ENCODE measurements around the gene SORL1. TPM values are rescaled to one million over a fixed set of nuclear protein-coding genes. Genes with fewer than 3 reads are reported as not detected.

The SORL1 gene
- total and polyA plus RNA-seq, 2 of the 13 experiments (the other 11 are each of a cell fraction or from before 2014, with no cell fraction given) = 21.3 to 148 TPM

DNA sequence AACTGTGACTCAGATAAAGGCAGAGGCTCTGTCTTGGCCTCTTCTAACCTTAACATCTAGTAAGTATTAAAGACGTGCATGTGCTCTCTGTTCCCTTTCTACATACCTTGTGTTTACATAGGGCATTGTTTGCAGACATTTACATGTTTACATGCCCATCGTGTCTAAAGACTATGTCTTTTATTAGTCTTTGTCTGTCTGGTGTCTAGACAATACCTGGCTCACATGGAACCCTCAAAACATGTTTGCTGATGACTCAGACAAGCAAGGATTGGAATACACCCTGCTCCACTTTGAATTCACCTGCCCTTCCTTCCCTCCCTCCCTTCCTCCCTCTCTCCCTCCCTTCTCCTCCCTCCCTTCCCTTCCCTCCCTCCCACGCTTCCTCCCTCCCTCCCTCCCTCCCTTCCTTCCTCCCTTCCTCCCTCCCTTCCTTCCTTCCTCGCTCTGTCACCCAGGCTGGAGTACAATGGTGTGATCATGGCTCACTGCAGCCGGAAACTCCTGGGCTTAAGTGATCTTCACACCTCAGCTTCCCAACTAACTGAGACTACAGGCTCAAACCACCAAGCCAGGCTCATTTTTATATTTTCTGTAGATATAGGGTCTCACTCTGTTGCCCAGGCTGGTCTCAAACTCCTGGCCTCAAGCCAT is 24.4 kb downstream of the SORL1 start:
- H3K9ac ChIP-seq (ENCODE audit: insufficient read depth, low read depth, low read length) = no peak overlapping the region
- peaks cover 16% of the 10 kb centered on the region for H3K79me2 ChIP-seq (ENCODE audit: insufficient read depth, low read length)
- H3K4me2 ChIP-seq (ENCODE audit: low read depth, low read length) = no peak overlapping the region; the same call in 1 of the 2 replicates
- DNase-seq (ENCODE audit: low spot score) = peak; percentile 83
- H3K27ac ChIP-seq (ENCODE audit: extremely low read length, insufficient read depth, low read length) = no peak overlapping the region
- CTCF ChIA-PET (ENCODE audit: low intra/inter-chr PET ratio, low total read pairs) = interaction anchor here (0.9 to 1.2 kb wide), 2 partner anchors 17 to 23 kb away, joined by 3 read pairs; no protein-coding TSS in a partner anchor
- H3K4me1 ChIP-seq (ENCODE audit: insufficient read depth, low read length) = peaks cover 42% of the 10 kb centered on the region
- BruUV-seq (replicated peaks) = no TSS peak
- intact Hi-C loops (cut with micrococcal nuclease; ENCODE audit: unreplicated experiment) = no loop called here
- peaks cover 27 to 49% of the 10 kb centered on the region in 2 experiments for H3K36me3 ChIP-seq (replicated peaks in 1 of 2; ENCODE audit: control insufficient read depth in 1 of 2, insufficient read depth in 2 of 2, low read length in 2 of 2)
- peak; percentile 67 for FAIRE-seq
- no peaks in the 10 kb centered on the region for H3K9me3 ChIP-seq (ENCODE audit: low read length)
- H3K27me3 ChIP-seq (ENCODE audit: control insufficient read depth in 1 of 2, insufficient read depth in 2 of 2, low read length in 2 of 2) = no peaks in the 10 kb centered on the region
- peaks cover 36% of the 10 kb centered on the region; the same call in 1 of the 2 replicates for H4K20me1 ChIP-seq (ENCODE audit: insufficient read depth, low read length)
- POLR2A ChIA-PET = interaction anchor here (0.8 to 1.8 kb wide), 2 partner anchors 17 to 25 kb away, joined by 4 to 11 read pairs; no protein-coding TSS in a partner anchor
- no peak overlapping the region for H3K4me3 ChIP-seq (replicated peaks in 1 of 3; ENCODE audit: insufficient read depth in 1 of 3, low read depth in 2 of 3, low read length in 3 of 3)
- WGBS (ENCODE audit: low lambda C conversion rate) = 54% methylated on average over 5 of the region's 5 CpGs
- no peak overlapping the region for H2AFZ ChIP-seq (ENCODE audit: low read length)
- in situ Hi-C loops (cut with HindIII; ENCODE audit: extremely low pct_ligation_motif_present, low pct_unique_long_range_greater_than_20kb) = no loop called here
- ATAC-seq = peak; percentile 80
- TF ChIP-seq GABPB1 (CRISPR knock-in tag; IDR thresholded peaks at IDR 0.05) = peak; percentile 15; the same call in 1 of the 2 replicates
- TF ChIP-seq KAT7 (CRISPR knock-in tag; IDR thresholded peaks at IDR 0.05; ENCODE audit: borderline replicate concordance) = no peak
- TF ChIP-seq ZNF678 (CRISPR knock-in tag; IDR thresholded peaks at IDR 0.05) = no peak
- TF ChIP-seq, protein P1, sequence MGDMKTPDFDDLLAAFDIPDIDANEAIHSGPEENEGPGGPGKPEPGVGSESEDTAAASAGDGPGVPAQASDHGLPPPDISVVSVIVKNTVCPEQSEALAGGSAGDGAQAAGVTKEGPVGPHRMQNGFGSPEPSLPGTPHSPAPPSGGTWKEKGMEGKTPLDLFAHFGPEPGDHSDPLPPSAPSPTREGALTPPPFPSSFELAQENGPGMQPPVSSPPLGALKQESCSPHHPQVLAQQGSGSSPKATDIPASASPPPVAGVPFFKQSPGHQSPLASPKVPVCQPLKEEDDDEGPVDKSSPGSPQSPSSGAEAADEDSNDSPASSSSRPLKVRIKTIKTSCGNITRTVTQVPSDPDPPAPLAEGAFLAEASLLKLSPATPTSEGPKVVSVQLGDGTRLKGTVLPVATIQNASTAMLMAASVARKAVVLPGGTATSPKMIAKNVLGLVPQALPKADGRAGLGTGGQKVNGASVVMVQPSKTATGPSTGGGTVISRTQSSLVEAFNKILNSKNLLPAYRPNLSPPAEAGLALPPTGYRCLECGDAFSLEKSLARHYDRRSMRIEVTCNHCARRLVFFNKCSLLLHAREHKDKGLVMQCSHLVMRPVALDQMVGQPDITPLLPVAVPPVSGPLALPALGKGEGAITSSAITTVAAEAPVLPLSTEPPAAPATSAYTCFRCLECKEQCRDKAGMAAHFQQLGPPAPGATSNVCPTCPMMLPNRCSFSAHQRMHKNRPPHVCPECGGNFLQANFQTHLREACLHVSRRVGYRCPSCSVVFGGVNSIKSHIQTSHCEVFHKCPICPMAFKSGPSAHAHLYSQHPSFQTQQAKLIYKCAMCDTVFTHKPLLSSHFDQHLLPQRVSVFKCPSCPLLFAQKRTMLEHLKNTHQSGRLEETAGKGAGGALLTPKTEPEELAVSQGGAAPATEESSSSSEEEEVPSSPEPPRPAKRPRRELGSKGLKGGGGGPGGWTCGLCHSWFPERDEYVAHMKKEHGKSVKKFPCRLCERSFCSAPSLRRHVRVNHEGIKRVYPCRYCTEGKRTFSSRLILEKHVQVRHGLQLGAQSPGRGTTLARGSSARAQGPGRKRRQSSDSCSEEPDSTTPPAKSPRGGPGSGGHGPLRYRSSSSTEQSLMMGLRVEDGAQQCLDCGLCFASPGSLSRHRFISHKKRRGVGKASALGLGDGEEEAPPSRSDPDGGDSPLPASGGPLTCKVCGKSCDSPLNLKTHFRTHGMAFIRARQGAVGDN (CRISPR knock-in tag; IDR thresholded peaks at IDR 0.05) = no peak
- no peak for TF ChIP-seq TOE1 (CRISPR knock-in tag; IDR thresholded peaks at IDR 0.05)
- no peak for TF ChIP-seq ZNF772 (CRISPR knock-in tag; IDR thresholded peaks at IDR 0.05)
- no peak for TF ChIP-seq HOXA5 (CRISPR knock-in tag; IDR thresholded peaks at IDR 0.05)
- TF ChIP-seq RBM22 (optimal IDR thresholded peaks at IDR 0.05; ENCODE audit: low read length) = no peak
- no peak for TF ChIP-seq ZNF761 (CRISPR knock-in tag; conservative IDR thresholded peaks at IDR 0.05)
- no peak for TF ChIP-seq RNF2 (conservative IDR thresholded peaks at IDR 0.05; ENCODE audit: low read depth)
- TF ChIP-seq ZNF891 (CRISPR knock-in tag; IDR thresholded peaks at IDR 0.05) = no peak
- no peak for TF ChIP-seq ZFP62 (CRISPR knock-in tag; IDR thresholded peaks at IDR 0.05)
- TF ChIP-seq MXD4 (CRISPR knock-in tag; IDR thresholded peaks at IDR 0.05) = no peak
- TF ChIP-seq, protein P2, sequence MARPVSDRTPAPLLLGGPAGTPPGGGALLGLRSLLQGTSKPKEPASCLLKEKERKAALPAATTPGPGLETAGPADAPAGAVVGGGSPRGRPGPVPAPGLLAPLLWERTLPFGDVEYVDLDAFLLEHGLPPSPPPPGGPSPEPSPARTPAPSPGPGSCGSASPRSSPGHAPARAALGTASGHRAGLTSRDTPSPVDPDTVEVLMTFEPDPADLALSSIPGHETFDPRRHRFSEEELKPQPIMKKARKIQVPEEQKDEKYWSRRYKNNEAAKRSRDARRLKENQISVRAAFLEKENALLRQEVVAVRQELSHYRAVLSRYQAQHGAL (CRISPR knock-in tag; IDR thresholded peaks at IDR 0.05; ENCODE audit: not compliant biosample characterization) = no peak
- TF ChIP-seq SMARCE1 (IDR thresholded peaks at IDR 0.05; ENCODE audit: borderline replicate concordance) = no peak
- no peak for TF ChIP-seq RAD51 (IDR thresholded peaks at IDR 0.05; ENCODE audit: borderline replicate concordance)
- no peak for TF ChIP-seq ATF5 (CRISPR knock-in tag; IDR thresholded peaks at IDR 0.05; ENCODE audit: low read depth)
- TF ChIP-seq TCF12 (IDR thresholded peaks at IDR 0.05) = no peak
- no peak for TF ChIP-seq TCF12 (CRISPR knock-in tag; IDR thresholded peaks at IDR 0.05)
- TF ChIP-seq TFAP4 (IDR thresholded peaks at IDR 0.05; ENCODE audit: borderline replicate concordance, low read depth) = 0 out of 2 replicates have a peak, but pooled peaks have one; percentile 17

Measured in HepG2 (cell line).